Neural cell (in vitro differentiated cells): ENCODE measurements around the gene ADNP2.

Experiments
- CTCF ChIP-seq: fragments of 450-650 bp; IDR thresholded peaks from 2 replicates; pipeline ENCODE4 v1.5.1; 2014; ENCODE audit warnings: antibody characterized with exemption, mild to moderate bottlenecking, moderate library complexity; ENCODE audit not compliant: poor library complexity, severe bottlenecking
- EP300 ChIP-seq: fragments of 450-650 bp; conservative IDR thresholded peaks from 2 replicates; pipeline ENCODE4 v1.6.1; 2014; ENCODE audit warnings: antibody characterized with exemption, mild to moderate bottlenecking, moderate library complexity; ENCODE audit not compliant: poor library complexity, severe bottlenecking
- EZH2 ChIP-seq: fragments of 200-600, 300-800 bp; shearing (Covaris generic), sonication (generic); IDR thresholded peaks from 2 replicates; pipeline ENCODE4 v1.6.1; 2014; ENCODE audit warnings: antibody characterized with exemption, low read length, borderline replicate concordance, mild to moderate bottlenecking; ENCODE audit not compliant: insufficient read depth, poor library complexity, severe bottlenecking
- POLR2AphosphoS5 ChIP-seq: IDR thresholded peaks from 2 replicates; pipeline ENCODE4 v1.6.1; 2012
- RAD21 ChIP-seq: fragments of 450-650 bp; conservative IDR thresholded peaks from 2 replicates; pipeline ENCODE4 v1.6.1; 2014; ENCODE audit warnings: antibody characterized with exemption, mild to moderate bottlenecking, moderate library complexity
- SMC3 ChIP-seq: fragments of 450-650 bp; conservative IDR thresholded peaks from 2 replicates; pipeline ENCODE4 v1.6.1; 2014; ENCODE audit warnings: antibody characterized with exemption, mild to moderate bottlenecking, moderate library complexity; ENCODE audit not compliant: poor library complexity
- TAF1 ChIP-seq: IDR thresholded peaks from 2 replicates; pipeline ENCODE4 v1.6.1; 2012; ENCODE audit warnings: low read depth

GRCh38 chr18:80103231-80103630 is 5.8 kb upstream of the ADNP2 start:
- TF ChIP-seq EP300 (no peak), CTCF (no peak), EZH2 (no peak), RAD21 (no peak), POLR2AphosphoS5 (no peak), TAF1 (no peak), SMC3 (no peak)
